Measurements from ENCODE around the gene TMEM74B.

The TMEM74B gene

DNA sequence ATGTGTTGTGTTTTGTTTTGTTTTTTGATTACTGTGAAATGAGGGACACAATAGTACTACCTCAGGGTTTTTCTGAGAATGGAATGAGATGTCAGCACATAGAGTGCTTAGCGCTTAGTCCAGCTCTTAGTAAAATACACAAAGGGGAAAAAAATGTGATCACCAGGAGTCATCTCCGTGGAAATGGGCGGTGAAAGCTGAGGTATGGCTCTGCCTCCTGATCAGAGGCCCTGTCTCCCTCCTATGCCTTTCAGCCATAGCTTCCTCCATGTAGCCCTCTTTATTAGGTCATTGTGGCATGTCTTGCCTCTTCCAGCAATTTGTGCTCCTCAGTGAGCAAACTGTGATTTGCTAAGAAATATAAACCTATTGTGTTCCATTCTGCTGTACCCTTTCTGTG is 53.4 kb downstream of the TMEM74B start:
- DNase-seq, result no peak

DNA sequence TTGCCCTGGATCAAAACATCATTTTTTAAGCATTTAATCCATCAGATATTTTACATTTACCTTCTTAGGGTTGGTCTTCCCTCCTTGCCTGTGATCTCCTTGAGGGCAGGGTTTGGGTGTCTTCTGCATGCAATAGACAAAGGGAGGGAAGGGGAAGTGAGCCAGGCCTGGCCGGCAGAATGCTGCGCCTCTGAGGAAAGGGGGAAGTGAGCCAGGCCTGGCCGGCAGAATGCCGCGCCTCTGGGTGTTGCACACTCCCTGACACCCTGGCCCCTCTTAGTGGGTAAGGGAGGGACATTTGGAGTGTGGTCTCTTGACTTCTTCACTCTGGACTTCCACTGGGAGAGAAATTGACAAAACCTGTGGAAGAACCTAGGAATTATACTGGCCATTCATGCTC is 53.9 kb downstream of the TMEM74B start:
- DNase-seq, result no peak
